H1 (cell line): ENCODE data around the gene RHOU. TPM values are rescaled to one million over a fixed set of nuclear protein-coding genes. Genes with fewer than 3 reads are reported as not detected.

Source experiments
- CTCF ChIA-PET: fragments of 300-600 bp; sonication (Branson Sonifier 250); formaldehyde crosslinking; loops from one replicate; lab custom pipeline; 2021; ENCODE audit not compliant: partially characterized antibody; lab: Charles Lee
- POLR2A ChIA-PET: fragments of 300-600 bp; sonication (Branson Sonifier 250); formaldehyde crosslinking; loops from one replicate; lab custom pipeline; 2021; ENCODE audit warnings: inconsistent platforms; ENCODE audit not compliant: partially characterized antibody; lab: Charles Lee
- DNase-seq, 2 experiments: peaks; one replicate each; pipeline versions ENCODE4 v3.0.0 to v3.0.0-alpha.2; 2010 to 2022; ENCODE audit warnings: low spot score in 2 of 2, low read depth in 1 of 2, mixed read lengths in 1 of 2
- FAIRE-seq: peaks from 2 replicates; lab custom pipeline; 2011; peaks lifted over from hg19 to GRCh38; lab: Jason Lieb, UNC
- H2AFZ ChIP-seq: 2 replicates; pipeline ENCODE4 v1.8.1; 2012; ENCODE audit warnings: low read length, inconsistent platforms
- H2AK5ac ChIP-seq: 2 replicates; pipeline ENCODE4 v1.6.1; 2013; ENCODE audit warnings: low read depth, low read length
- H2BK120ac ChIP-seq: replicated peaks from 2 replicates; pipeline ENCODE3; 2013; ENCODE audit warnings: low read depth, low read length, inconsistent platforms
- H2BK12ac ChIP-seq: 2 replicates; pipeline ENCODE4 v1.6.1; 2013; ENCODE audit warnings: low read depth, low read length
- H2BK15ac ChIP-seq: 2 replicates; pipeline ENCODE4 v1.6.1; 2013; ENCODE audit warnings: low read length
- H2BK20ac ChIP-seq: 2 replicates; pipeline ENCODE4 v1.6.1; 2013; ENCODE audit warnings: low read length
- H2BK5ac ChIP-seq: 2 replicates; pipeline ENCODE4 v1.6.1; 2013; ENCODE audit warnings: low read depth, low read length
- H3K14ac ChIP-seq: 2 replicates; pipeline ENCODE4 v1.6.1; 2013; ENCODE audit warnings: inconsistent platforms; ENCODE audit not compliant: insufficient read length
- H3K18ac ChIP-seq: 2 replicates; pipeline ENCODE4 v1.6.1; 2013; ENCODE audit warnings: low read length; ENCODE audit errors: extremely low read depth
- H3K23ac ChIP-seq: 2 replicates; pipeline ENCODE4 v1.6.1; 2013; ENCODE audit warnings: inconsistent platforms; ENCODE audit not compliant: insufficient read length
- H3K23me2 ChIP-seq: 2 replicates; pipeline ENCODE4 v1.6.1; 2013; ENCODE audit warnings: low read depth, low read length
- H3K27ac ChIP-seq: 2 replicates; pipeline ENCODE4 v1.6.1; 2011; ENCODE audit warnings: low read depth, low read length, inconsistent platforms
- H3K27me3 ChIP-seq, 4 experiments: replicated peaks in 1 of 4; 1 replicate in 1 of 4; 2 replicates in 3 of 4; pipeline versions ENCODE4 v1.6.1 to v1.8.1; 2011 to 2013; ENCODE audit warnings: low read length in 3 of 4, mild to moderate bottlenecking in 3 of 4, inconsistent platforms in 2 of 4, mixed read lengths in 2 of 4, moderate library complexity in 1 of 4; ENCODE audit not compliant: control insufficient read depth in 3 of 4, insufficient read depth in 3 of 4; ENCODE audit errors: extremely low read depth in 1 of 4
- H3K36me3 ChIP-seq, 4 experiments: 2 replicates each; pipeline versions ENCODE4 v1.6.1 to v1.8.1; 2011 to 2013; ENCODE audit warnings: mild to moderate bottlenecking in 4 of 4, low read length in 3 of 4, moderate library complexity in 2 of 4, control low read depth in 1 of 4, inconsistent platforms in 1 of 4; ENCODE audit not compliant: insufficient read depth in 4 of 4, control insufficient read depth in 2 of 4
- H3K4ac ChIP-seq: replicated peaks from 2 replicates; pipeline ENCODE3; 2013; ENCODE audit warnings: low read length, low read depth, mixed read lengths, inconsistent platforms; ENCODE audit not compliant: insufficient read length
- H3K4me1 ChIP-seq, 4 experiments: replicated peaks in 1 of 4; 1 replicate in 1 of 4; 2 replicates in 3 of 4; pipeline versions ENCODE4 v1.6.1 to v1.8.1; 2011 to 2013; ENCODE audit warnings: low read length in 3 of 4, inconsistent platforms in 2 of 4, mixed read lengths in 1 of 4; ENCODE audit not compliant: insufficient read depth in 4 of 4, control insufficient read depth in 3 of 4
- H3K4me2 ChIP-seq, 2 experiments: 2 replicates each; pipeline versions ENCODE4 v1.6.1 to v1.8.1; 2011 to 2013; ENCODE audit warnings: low read depth in 2 of 2, low read length in 2 of 2, control low read depth in 1 of 2, inconsistent platforms in 1 of 2, mild to moderate bottlenecking in 1 of 2; ENCODE audit not compliant: insufficient read depth in 1 of 2
- H3K4me3 ChIP-seq, 4 experiments: fragments of 200-600, 300-600 bp in 1 of 4; sonication (generic), shearing (Covaris generic), sonication (Bioruptor Twin) in 1 of 4; 2 replicates each; pipeline versions ENCODE4 v1.5.1 to v1.8.1; 2011 to 2016; ENCODE audit warnings: low read length in 4 of 4, low read depth in 3 of 4, control low read depth in 2 of 4, inconsistent platforms in 2 of 4, mild to moderate bottlenecking in 2 of 4, mixed read lengths in 1 of 4, moderate library complexity in 1 of 4; ENCODE audit not compliant: insufficient read depth in 2 of 4; ENCODE audit errors: extremely low read depth in 1 of 4
- H3K56ac ChIP-seq: replicated peaks from 2 replicates; pipeline ENCODE3; 2013; ENCODE audit warnings: low read depth, mild to moderate bottlenecking, mixed read lengths, low read length, inconsistent platforms; ENCODE audit not compliant: insufficient read length
- H3K79me1 ChIP-seq: 2 replicates; pipeline ENCODE4 v1.6.1; 2013; ENCODE audit warnings: low read depth, low read length, control low read depth
- H3K79me2 ChIP-seq, 2 experiments: 2 replicates each; pipeline versions ENCODE4 v1.6.1 to v1.8.1; 2012 to 2013; ENCODE audit warnings: low read length in 2 of 2, mild to moderate bottlenecking in 2 of 2, inconsistent platforms in 1 of 2; ENCODE audit not compliant: insufficient read depth in 2 of 2, control insufficient read depth in 1 of 2
- H3K9ac ChIP-seq, 4 experiments: replicated peaks in 1 of 4; 1 replicate in 1 of 4; 2 replicates in 3 of 4; pipeline versions ENCODE4 v1.6.1 to v1.8.1; 2011 to 2013; ENCODE audit warnings: low read depth in 3 of 4, low read length in 3 of 4, control low read depth in 2 of 4, mild to moderate bottlenecking in 2 of 4, moderate library complexity in 2 of 4, inconsistent platforms in 1 of 4; ENCODE audit errors: extremely low read depth in 1 of 4
- H3K9me3 ChIP-seq, 2 experiments: 2 replicates each; pipeline versions ENCODE4 v1.6.1 to v1.8.1; 2012 to 2013; ENCODE audit warnings: mild to moderate bottlenecking in 2 of 2, moderate library complexity in 2 of 2, control low read depth in 1 of 2, inconsistent platforms in 1 of 2, low read depth in 1 of 2, low read length in 1 of 2, mixed read lengths in 1 of 2; ENCODE audit not compliant: insufficient read depth in 2 of 2
- H4K20me1 ChIP-seq, 2 experiments: replicated peaks in 1 of 2; 2 replicates each; pipeline versions ENCODE3 to v1.8.1; 2011 to 2013; ENCODE audit warnings: inconsistent platforms in 2 of 2, low read length in 2 of 2, mild to moderate bottlenecking in 1 of 2; ENCODE audit not compliant: insufficient read depth in 2 of 2, control insufficient read depth in 1 of 2
- H4K5ac ChIP-seq: 2 replicates; pipeline ENCODE4 v1.6.1; 2013; ENCODE audit warnings: low read length, low read depth, mixed read lengths, inconsistent platforms; ENCODE audit not compliant: insufficient read length
- H4K8ac ChIP-seq: 2 replicates; pipeline ENCODE4 v1.8.0; 2013; ENCODE audit warnings: mild to moderate bottlenecking, moderate library complexity, low read length, inconsistent platforms; ENCODE audit not compliant: insufficient read depth; ENCODE audit errors: extremely low read depth
- H4K91ac ChIP-seq: replicated peaks from 2 replicates; pipeline ENCODE3; 2013; ENCODE audit warnings: low read length, mixed read lengths, inconsistent platforms; ENCODE audit not compliant: insufficient read length
- ASH2L ChIP-seq: fragments of 200-600, 300-600 bp; sonication (generic); IDR thresholded peaks from one replicate; pipeline ENCODE4 v1.7.1; 2017; ENCODE audit warnings: low read length
- CEBPB ChIP-seq: IDR thresholded peaks from 2 replicates; pipeline ENCODE4 v1.6.1; 2012; ENCODE audit warnings: low read depth, low read length
- CHD1 ChIP-seq: IDR thresholded peaks from 2 replicates; pipeline ENCODE4 v1.6.1; 2012; ENCODE audit warnings: low read depth, low read length, improper control_type of control experiment
- CREB1 ChIP-seq: IDR thresholded peaks from 2 replicates; pipeline ENCODE4 v1.6.1; 2012; ENCODE audit warnings: inconsistent platforms
- EZH2 ChIP-seq: fragments of 200-600 bp; sonication (generic); IDR thresholded peaks from 2 replicates; pipeline ENCODE4 v1.7.1; 2012; ENCODE audit warnings: low read depth, mild to moderate bottlenecking, moderate library complexity, low read length, inconsistent platforms; ENCODE audit not compliant: severe bottlenecking
- KDM4A ChIP-seq: IDR thresholded peaks from one replicate; pipeline ENCODE4 v1.7.1; 2012; ENCODE audit warnings: low read depth, mild to moderate bottlenecking, moderate library complexity, low read length, inconsistent platforms; ENCODE audit not compliant: severe bottlenecking
- KDM5A ChIP-seq: fragments of 200-600 bp; IDR thresholded peaks from 2 replicates; pipeline ENCODE4 v1.7.1; 2012; ENCODE audit warnings: mild to moderate bottlenecking, low read length, inconsistent platforms, mixed read lengths
- PHF8 ChIP-seq: fragments of 200-600 bp; sonication (generic); conservative IDR thresholded peaks from 2 replicates; pipeline ENCODE4 v1.7.1; 2012; ENCODE audit warnings: low read depth, mild to moderate bottlenecking, inconsistent platforms, low read length, moderate library complexity
- POU5F1 ChIP-seq: IDR thresholded peaks from 2 replicates; pipeline ENCODE4 v1.6.1; 2011; ENCODE audit warnings: low read depth, mild to moderate bottlenecking, low read length, moderate library complexity
- RNF2 ChIP-seq: fragments of 200-900, 300-1000 bp; sonication (generic); IDR thresholded peaks from 2 replicates; pipeline ENCODE4 v1.7.1; 2016; ENCODE audit warnings: borderline replicate concordance, low read depth, mild to moderate bottlenecking, antibody characterized with exemption, low read length; ENCODE audit not compliant: poor library complexity, severe bottlenecking; ENCODE audit errors: missing control alignments
- YY1 ChIP-seq: IDR thresholded peaks from 2 replicates; pipeline ENCODE4 v1.6.1; 2011; ENCODE audit warnings: low read depth, mild to moderate bottlenecking, low read length
- WGBS, 2 experiments: shearing (Covaris generic) in 1 of 2; methylation state at CpG; one replicate each; pipeline versions ENCODE4 v1.1.6 to v1.1.7; 2013 to 2015; ENCODE audit warnings: low lambda C conversion rate in 2 of 2, mixed read lengths in 2 of 2, inconsistent platforms in 1 of 2, low coverage in 1 of 2, missing lambda C conversion rate in 1 of 2; ENCODE audit not compliant: insufficient replicate concordance in 2 of 2, insufficient coverage in 1 of 2, insufficient read length in 1 of 2; ENCODE audit errors: extremely low coverage in 1 of 2, missing lambda C conversion rate in 1 of 2; 5-methylcytosine and 5-hydroxymethylcytosine counted together
- polyA plus RNA-seq, 7 experiments: library from polyadenylated mRNA; depleted of rRNA in 3 of 7; stranded (reverse) in 5 of 7; unstranded in 2 of 7; fragments of >200 nt in 5 of 7; fragments of 200-250 nt in 2 of 7; gene quantifications; 1 replicate in 5 of 7; 2 replicates in 1 of 7; 4 replicates in 1 of 7; pipeline versions ENCODE4 v1.2.1 to v1.2.3, GENCODE V29; 2011 to 2013; ENCODE audit warnings: missing spikeins in 2 of 7, mixed read lengths in 2 of 7
- total RNA-seq: library from RNA; stranded (reverse); fragmentation: NEBNext Ultra II Directional; extraction: Animal tissue kit (Norgen Biotek cat#: 25700); gene quantifications from 2 replicates; pipeline ENCODE4 v1.2.1, GENCODE V29; 2021

RHOU gene
- total and polyA plus RNA-seq, 2 of the 8 experiments (the other 6 are each of a cell fraction or from before 2014, with no cell fraction given) = 3.0 to 3.4 TPM

DNA sequence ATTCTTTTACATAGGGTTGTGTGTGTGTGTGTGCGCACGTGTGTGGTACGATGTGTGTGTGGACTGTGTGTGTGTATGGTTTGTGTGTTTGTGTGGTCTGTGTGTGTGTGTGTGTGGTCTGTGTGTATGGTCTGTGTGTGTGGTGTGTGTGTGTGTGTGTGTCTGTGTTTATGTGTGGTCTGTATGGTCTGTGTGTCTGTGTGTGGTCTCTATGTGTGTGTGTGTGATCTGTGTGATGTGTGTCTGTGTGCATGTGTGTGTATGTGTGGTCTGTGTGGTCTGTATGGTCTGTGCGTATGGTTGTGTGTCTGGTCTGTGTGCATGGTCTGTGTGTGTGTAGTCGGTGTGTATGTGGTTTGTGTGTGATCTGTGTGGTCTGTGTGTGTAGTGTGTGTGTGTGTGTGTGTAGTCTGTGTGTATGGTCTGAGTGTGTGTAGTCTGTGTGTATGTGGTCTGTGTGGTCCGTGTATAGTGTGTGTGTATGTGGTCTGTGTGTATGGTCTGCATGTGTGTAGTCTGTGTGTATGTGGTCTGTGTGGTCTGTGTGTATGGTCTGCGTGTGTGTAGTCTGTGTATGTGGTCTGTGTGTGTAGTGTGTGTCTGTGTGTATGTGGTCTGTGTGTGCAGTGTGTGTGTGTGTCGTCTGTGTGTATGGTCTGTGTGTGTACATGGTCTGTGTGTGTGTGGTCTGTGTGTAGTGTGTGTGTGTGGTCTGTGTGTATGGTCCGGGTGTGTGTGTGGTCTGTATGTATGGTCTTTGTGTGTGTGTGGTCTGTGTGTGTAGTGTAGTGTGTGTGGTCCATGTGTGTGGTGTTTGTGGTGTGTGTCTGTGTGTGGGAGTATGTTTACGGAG is 46.8 kb downstream of the RHOU start:
- CTCF ChIA-PET = interaction anchor here (0.7 to 1.2 kb wide), 3 partner anchors 47 to 204 kb away, joined by 3 to 4 read pairs (median 4); partner anchors contain the start of gene RHOU
- TF ChIP-seq YY1 (no peak), EZH2 (no peak), CHD1 (no peak), RNF2 (no peak), KDM5A (no peak), KDM4A (no peak), PHF8 (no peak), ASH2L (no peak), CREB1 (no peak), CEBPB (no peak), POU5F1 (no peak)

More for the DNA sequence above, 46.8 kb downstream of the RHOU start:
- Histone ChIP-seq H2BK15ac (peak overlapping the region; percentile 66), H3K14ac (no peak overlapping the region), H3K56ac (peak overlapping the region; percentile 99), H3K4ac (peak overlapping the region; percentile 72), H3K4me1 (no peaks in the 10 kb centered on the region), H2AFZ (no peak overlapping the region), H3K79me1 (peaks cover 6% of the 10 kb centered on the region; the same call in 1 of the 2 replicates), H3K27ac (no peak overlapping the region), H3K18ac (no peak overlapping the region), H4K91ac (peak overlapping the region; percentile 92), H4K8ac (no peak overlapping the region), H3K23me2 (peaks cover 12% of the 10 kb centered on the region; the same call in 1 of the 2 replicates), H2BK5ac (no peak overlapping the region; the same call in 1 of the 2 replicates), H3K36me3 (no peaks in the 10 kb centered on the region), H4K20me1 (peaks cover 0 to 12% of the 10 kb centered on the region in 2 experiments), H2AK5ac (peak overlapping the region; percentile 97), H3K4me3 (no peak overlapping the region), H2BK12ac (peak overlapping the region; percentile 61; the same call in 1 of the 2 replicates), H3K23ac (no peak overlapping the region), H3K27me3 (no peaks in the 10 kb centered on the region; a peak in 1 of 7 replicates), H2BK20ac (peak overlapping the region; percentile 1; the same call in 1 of the 2 replicates), H3K9ac (0 out of 7 replicates have a peak overlapping the region, but pooled peaks of 1 of the 4 experiments have one; percentile 37), H4K5ac (no peak overlapping the region), H3K79me2 (no peaks in the 10 kb centered on the region), H3K4me2 (no peak overlapping the region), H3K9me3 (no peaks in the 10 kb centered on the region), H2BK120ac (no peak overlapping the region)
- WGBS, 2 experiments = 68% methylated on average over 10 of the region's 10 CpGs; no CpG with 5 or more reads in 1 of the 2 experiments
- DNase-seq (no peak), FAIRE-seq (no peak)
- POLR2A ChIA-PET = interaction anchor here (0.6 kb wide), 1 partner anchor 16 kb away, joined by 3 read pairs; no protein-coding TSS in a partner anchor
